SU-DHL-6 (cell line): ENCODE data around the gene SCEL.

Experiments
- EZH2phosphoT487 ChIP-seq: fragments of 200-600 bp; sonication (generic), shearing (Covaris generic); conservative IDR thresholded peaks from 2 replicates; pipeline ENCODE4 v1.6.1; 2018; ENCODE audit warnings: mild to moderate bottlenecking, antibody characterized with exemption, low read length, moderate library complexity, mixed read lengths
- TF ChIP-seq, protein P1 (sequence below): fragments of 200-600 bp; sonication (generic); IDR thresholded peaks from one replicate; pipeline ENCODE4 v1.5.1; 2017; ENCODE audit warnings: antibody characterized with exemption, mild to moderate bottlenecking, low read length, moderate library complexity; ENCODE audit not compliant: insufficient read depth, poor library complexity, severe bottlenecking

DNA sequence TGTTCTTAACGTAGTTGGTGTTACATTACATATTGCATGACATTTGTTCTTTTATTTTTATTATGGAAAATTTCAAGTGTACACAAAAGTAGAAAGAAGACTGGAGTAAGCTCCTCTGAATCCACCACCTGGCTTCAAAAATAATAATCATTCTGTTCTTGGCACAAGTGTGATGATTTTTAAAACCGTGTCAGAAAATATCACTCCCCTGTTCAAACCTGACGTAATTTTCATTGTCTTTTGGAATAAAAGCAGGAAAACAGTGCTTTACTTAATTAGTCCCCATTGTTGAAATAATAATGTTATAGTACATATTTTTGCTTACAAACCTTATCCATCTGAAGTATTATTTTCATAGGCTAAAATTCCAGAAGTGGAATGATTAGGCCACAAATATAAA is 41.3 kb upstream of the SCEL start:
- TF ChIP-seq, protein P1, sequence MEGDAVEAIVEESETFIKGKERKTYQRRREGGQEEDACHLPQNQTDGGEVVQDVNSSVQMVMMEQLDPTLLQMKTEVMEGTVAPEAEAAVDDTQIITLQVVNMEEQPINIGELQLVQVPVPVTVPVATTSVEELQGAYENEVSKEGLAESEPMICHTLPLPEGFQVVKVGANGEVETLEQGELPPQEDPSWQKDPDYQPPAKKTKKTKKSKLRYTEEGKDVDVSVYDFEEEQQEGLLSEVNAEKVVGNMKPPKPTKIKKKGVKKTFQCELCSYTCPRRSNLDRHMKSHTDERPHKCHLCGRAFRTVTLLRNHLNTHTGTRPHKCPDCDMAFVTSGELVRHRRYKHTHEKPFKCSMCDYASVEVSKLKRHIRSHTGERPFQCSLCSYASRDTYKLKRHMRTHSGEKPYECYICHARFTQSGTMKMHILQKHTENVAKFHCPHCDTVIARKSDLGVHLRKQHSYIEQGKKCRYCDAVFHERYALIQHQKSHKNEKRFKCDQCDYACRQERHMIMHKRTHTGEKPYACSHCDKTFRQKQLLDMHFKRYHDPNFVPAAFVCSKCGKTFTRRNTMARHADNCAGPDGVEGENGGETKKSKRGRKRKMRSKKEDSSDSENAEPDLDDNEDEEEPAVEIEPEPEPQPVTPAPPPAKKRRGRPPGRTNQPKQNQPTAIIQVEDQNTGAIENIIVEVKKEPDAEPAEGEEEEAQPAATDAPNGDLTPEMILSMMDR = no peak
- no peak for TF ChIP-seq EZH2phosphoT487
